Measurements from ENCODE around the gene ATP13A4.
A peak's percentile ranks its signal among the peaks of the same experiment; 100 is the strongest.

Gene ATP13A4

GRCh38 chr3:193391902-193392301 lies 162.8 kb downstream of the ATP13A4 start:
- DNase-seq: peak; percentile 24

GRCh38 chr3:193389335-193389734 lies 165.4 kb downstream of the ATP13A4 start:
- no peak for DNase-seq

GRCh38 chr3:193388361-193388760 lies 166.3 kb downstream of the ATP13A4 start:
- no peak for DNase-seq

- DNase-seq: no peak
Measured at GRCh38 chr3:193387596-193387995, 167.1 kb downstream of the ATP13A4 start.

GRCh38 chr3:193378706-193379105 lies 176.0 kb downstream of the ATP13A4 start, which contains the start of gene ATP13A5:
TSS of gene ATP13A5 (minus strand) at chr3:193378753. CDS start at chr3:193378725, 28 bp downstream.
- no peak for DNase-seq

GRCh38 chr3:193377591-193377990 lies 177.1 kb downstream of the ATP13A4 start:
- no peak for DNase-seq

GRCh38 chr3:193375614-193376013 lies 179.1 kb downstream of the ATP13A4 start:
- no peak for DNase-seq

- DNase-seq: no peak
Measured at GRCh38 chr3:193372783-193373182, 181.9 kb downstream of the ATP13A4 start.

- DNase-seq: no peak
Measured at GRCh38 chr3:193367868-193368267, 186.8 kb downstream of the ATP13A4 start.

GRCh38 chr3:193357291-193357690 lies 197.4 kb downstream of the ATP13A4 start:
- no peak for DNase-seq

GRCh38 chr3:193354423-193354822 lies 200.3 kb downstream of the ATP13A4 start:
- DNase-seq: no peak
